ENCODE data around the gene FGR.

GRCh38 chr1:27645071-27645415, 10.1 kb upstream of the FGR start:
- no peak for TF ChIP-seq GATA2 (IDR thresholded peaks at IDR 0.05; ENCODE audit: low read depth, low read length)
- no peak for TF ChIP-seq GATA3 (IDR thresholded peaks at IDR 0.05; ENCODE audit: low read depth, low read length)

Measured in SH-SY5Y (cell line).